ENCODE data around the gene LBR.

Gene LBR

GRCh38 chr1:225460021-225460736 is 32.3 kb upstream of the LBR start:
- DNase-seq (ENCODE audit: extremely low spot score), result no peak
- no peak for TF ChIP-seq TARDBP (IDR thresholded peaks at IDR 0.05)
- TF ChIP-seq ARNT (IDR thresholded peaks at IDR 0.05), result no peak
- TF ChIP-seq ELF4 (IDR thresholded peaks at IDR 0.05), result no peak
- TF ChIP-seq L3MBTL2 (conservative IDR thresholded peaks at IDR 0.05), result no peak
- no peak for TF ChIP-seq PKNOX1 (IDR thresholded peaks at IDR 0.05)
- CTCF ChIA-PET, result interaction anchor here (0.8 to 2.6 kb wide), 4 partner anchors 9 to 19 kb away, joined by 4 to 10 read pairs (median 6); no protein-coding TSS in a partner anchor
- POLR2A ChIA-PET, result interaction anchor here (1.7 kb wide), 2 partner anchors 193 to 317 kb away, joined by 4 to 6 read pairs; partner anchors contain the start of gene ENAH

- POLR2A ChIA-PET, result no interaction called here
- DNase-seq (ENCODE audit: extremely low spot score), result no peak
- TF ChIP-seq LEF1 (IDR thresholded peaks at IDR 0.05; ENCODE audit: borderline replicate concordance) (no peak), SP1 (IDR thresholded peaks at IDR 0.05) (no peak), ZNF384 (IDR thresholded peaks at IDR 0.05) (no peak), HDGF (IDR thresholded peaks at IDR 0.05; ENCODE audit: borderline replicate concordance) (no peak), NFRKB (IDR thresholded peaks at IDR 0.05) (no peak), FOXM1 (IDR thresholded peaks at IDR 0.05; ENCODE audit: borderline replicate concordance) (no peak), FOXA1 (IDR thresholded peaks at IDR 0.05) (no peak), CTBP1 (IDR thresholded peaks at IDR 0.05; ENCODE audit: borderline replicate concordance) (no peak), TARDBP (IDR thresholded peaks at IDR 0.05) (no peak)
- CTCF ChIA-PET, result interaction anchor here (0.5 kb wide), 1 partner anchor 29 kb away, joined by 3 read pairs; no protein-coding TSS in a partner anchor
These were observed 30.4 kb upstream of the LBR start for GRCh38 chr1:225458222-225458631.

GRCh38 chr1:225454733-225455132 is 26.9 kb upstream of the LBR start:
- ChIA-PET CTCF (interaction anchor here (0.6 to 1.0 kb wide), 3 partner anchors 12 to 793 kb away, joined by 3 to 6 read pairs (median 4); no protein-coding TSS in a partner anchor), POLR2A (no interaction called here)
- no peak for DNase-seq (ENCODE audit: extremely low spot score)
- TF ChIP-seq ZNF384 (IDR thresholded peaks at IDR 0.05), result no peak
- no peak for TF ChIP-seq ARNT (IDR thresholded peaks at IDR 0.05)
- no peak for TF ChIP-seq SP1 (IDR thresholded peaks at IDR 0.05)
- no peak for TF ChIP-seq PKNOX1 (IDR thresholded peaks at IDR 0.05)
- no peak for TF ChIP-seq FOXK2 (IDR thresholded peaks at IDR 0.05)
- no peak for TF ChIP-seq SUZ12 (IDR thresholded peaks at IDR 0.05)
- no peak for TF ChIP-seq HDGF (IDR thresholded peaks at IDR 0.05; ENCODE audit: borderline replicate concordance)

- no peak for TF ChIP-seq FOXM1 (IDR thresholded peaks at IDR 0.05; ENCODE audit: borderline replicate concordance)
- no peak for TF ChIP-seq TARDBP (IDR thresholded peaks at IDR 0.05)
- TF ChIP-seq ARNT (IDR thresholded peaks at IDR 0.05), result no peak
- TF ChIP-seq BHLHE40 (IDR thresholded peaks at IDR 0.05; ENCODE audit: borderline replicate concordance), result no peak
- no peak for TF ChIP-seq HDGF (IDR thresholded peaks at IDR 0.05; ENCODE audit: borderline replicate concordance)
- TF ChIP-seq SUZ12 (IDR thresholded peaks at IDR 0.05), result no peak
- TF ChIP-seq FOXA1 (IDR thresholded peaks at IDR 0.05), result no peak
- no peak for TF ChIP-seq PKNOX1 (IDR thresholded peaks at IDR 0.05)
- TF ChIP-seq SP1 (IDR thresholded peaks at IDR 0.05), result no peak
- no peak for TF ChIP-seq ZNF384 (IDR thresholded peaks at IDR 0.05)
- no peak for TF ChIP-seq ELF4 (IDR thresholded peaks at IDR 0.05)
- no peak for TF ChIP-seq NFRKB (IDR thresholded peaks at IDR 0.05)
- no peak for TF ChIP-seq CTBP1 (IDR thresholded peaks at IDR 0.05; ENCODE audit: borderline replicate concordance)
- TF ChIP-seq FOXK2 (IDR thresholded peaks at IDR 0.05), result no peak
- TF ChIP-seq L3MBTL2 (conservative IDR thresholded peaks at IDR 0.05), result no peak
- TF ChIP-seq LEF1 (IDR thresholded peaks at IDR 0.05; ENCODE audit: borderline replicate concordance), result no peak
- POLR2A ChIA-PET, result no interaction called here
- CTCF ChIA-PET, result interaction anchor here (0.6 to 1.0 kb wide), 3 partner anchors 13 to 792 kb away, joined by 3 to 6 read pairs (median 4); no protein-coding TSS in a partner anchor
- DNase-seq (ENCODE audit: extremely low spot score), result no peak
These were observed 26.2 kb upstream of the LBR start for GRCh38 chr1:225453797-225454648.

- DNase-seq (ENCODE audit: extremely low spot score), result no peak
- ChIA-PET POLR2A (no interaction called here), CTCF (no interaction called here)
- TF ChIP-seq NFRKB (IDR thresholded peaks at IDR 0.05), result no peak
- no peak for TF ChIP-seq ARNT (IDR thresholded peaks at IDR 0.05)
- no peak for TF ChIP-seq SUZ12 (IDR thresholded peaks at IDR 0.05)
- TF ChIP-seq LEF1 (IDR thresholded peaks at IDR 0.05; ENCODE audit: borderline replicate concordance), result no peak
- no peak for TF ChIP-seq BHLHE40 (IDR thresholded peaks at IDR 0.05; ENCODE audit: borderline replicate concordance)
- TF ChIP-seq FOXM1 (IDR thresholded peaks at IDR 0.05; ENCODE audit: borderline replicate concordance), result no peak
- TF ChIP-seq CTBP1 (IDR thresholded peaks at IDR 0.05; ENCODE audit: borderline replicate concordance), result no peak
- TF ChIP-seq FOXA1 (IDR thresholded peaks at IDR 0.05), result no peak
- no peak for TF ChIP-seq TARDBP (IDR thresholded peaks at IDR 0.05)
- TF ChIP-seq HDGF (IDR thresholded peaks at IDR 0.05; ENCODE audit: borderline replicate concordance), result no peak
- no peak for TF ChIP-seq L3MBTL2 (conservative IDR thresholded peaks at IDR 0.05)
- no peak for TF ChIP-seq FOXK2 (IDR thresholded peaks at IDR 0.05)
- no peak for TF ChIP-seq ZNF384 (IDR thresholded peaks at IDR 0.05)
- TF ChIP-seq PKNOX1 (IDR thresholded peaks at IDR 0.05), result no peak
- TF ChIP-seq SP1 (IDR thresholded peaks at IDR 0.05), result no peak
- no peak for TF ChIP-seq ELF4 (IDR thresholded peaks at IDR 0.05)
These were observed 24.1 kb upstream of the LBR start for GRCh38 chr1:225451840-225452515.

All from HEK293T (cell line).